ENCODE measurements around the gene RBSN. TPM values are rescaled to one million over a fixed set of nuclear protein-coding genes. Genes with fewer than 3 reads are reported as not detected.

RBSN gene
- total and polyA plus RNA-seq, 2 donors (not counting 1 experiment from before 2014, with no cell fraction given) = 10.0 to 26.8 TPM

GRCh38 chr3:15094187-15094875 lies 4.6 kb downstream of the RBSN start:
- H2AFZ ChIP-seq (ENCODE audit: low read length) = no peak overlapping the region
- no peak for DNase-seq (ENCODE audit: low read depth in 2 of 2)
- H3K36me3 ChIP-seq (ENCODE audit: control insufficient read depth, insufficient read depth, low read length) = peaks cover 10% of the 10 kb centered on the region

DNA sequence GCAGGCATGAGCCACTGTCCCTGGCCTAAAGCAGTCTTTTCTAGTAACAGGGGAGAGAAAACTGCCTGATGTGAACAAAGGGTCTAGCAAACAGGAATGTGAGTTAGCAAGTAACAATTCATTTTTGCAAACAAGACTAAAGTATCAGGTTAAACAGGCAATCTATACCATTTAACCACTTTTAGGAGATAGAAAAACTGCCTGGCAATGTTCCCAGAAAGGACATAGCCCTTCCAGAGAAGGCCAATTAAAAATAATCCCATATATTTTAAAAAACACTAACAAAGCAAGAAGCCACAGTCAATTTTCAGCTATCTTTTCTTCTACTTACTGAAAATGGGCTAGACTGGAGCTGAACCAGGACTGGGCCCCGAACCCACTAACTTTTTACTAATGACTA lies 6.3 kb downstream of the RBSN start:
- Histone ChIP-seq H3K9ac (ENCODE audit: insufficient read depth, low read length) (no peak overlapping the region), H3K36me3 (ENCODE audit: control insufficient read depth, insufficient read depth, low read length) (peaks cover 10% of the 10 kb centered on the region), H3K4me3 (replicated peaks in 1 of 4; ENCODE audit: control extremely low read depth in 1 of 4, insufficient read depth in 1 of 4, low read depth in 3 of 4, low read length in 4 of 4) (no peak overlapping the region), H3K4me1 (ENCODE audit: control insufficient read depth, extremely low read depth, insufficient read depth, low read length) (no peaks in the 10 kb centered on the region), H2AFZ (ENCODE audit: low read length) (no peak overlapping the region), H3K79me2 (ENCODE audit: control insufficient read depth, insufficient read depth, low read length) (peaks cover 12% of the 10 kb centered on the region), H4K20me1 (ENCODE audit: control insufficient read depth, extremely low read depth, insufficient read depth, low read length) (no peaks in the 10 kb centered on the region), H3K27ac (ENCODE audit: insufficient read depth, low read length) (no peak overlapping the region), H3K9me3 (ENCODE audit: control insufficient read depth, insufficient read depth, low read depth, low read length) (no peaks in the 10 kb centered on the region), H3K4me2 (ENCODE audit: extremely low read depth, insufficient read depth, low read length) (no peak overlapping the region), H3K27me3 (ENCODE audit: control insufficient read depth, insufficient read depth, low read length) (no peaks in the 10 kb centered on the region)
- TF ChIP-seq EZH2 (IDR thresholded peaks at IDR 0.05; ENCODE audit: low read length, missing control alignments) = no peak
- TF ChIP-seq, protein P1, sequence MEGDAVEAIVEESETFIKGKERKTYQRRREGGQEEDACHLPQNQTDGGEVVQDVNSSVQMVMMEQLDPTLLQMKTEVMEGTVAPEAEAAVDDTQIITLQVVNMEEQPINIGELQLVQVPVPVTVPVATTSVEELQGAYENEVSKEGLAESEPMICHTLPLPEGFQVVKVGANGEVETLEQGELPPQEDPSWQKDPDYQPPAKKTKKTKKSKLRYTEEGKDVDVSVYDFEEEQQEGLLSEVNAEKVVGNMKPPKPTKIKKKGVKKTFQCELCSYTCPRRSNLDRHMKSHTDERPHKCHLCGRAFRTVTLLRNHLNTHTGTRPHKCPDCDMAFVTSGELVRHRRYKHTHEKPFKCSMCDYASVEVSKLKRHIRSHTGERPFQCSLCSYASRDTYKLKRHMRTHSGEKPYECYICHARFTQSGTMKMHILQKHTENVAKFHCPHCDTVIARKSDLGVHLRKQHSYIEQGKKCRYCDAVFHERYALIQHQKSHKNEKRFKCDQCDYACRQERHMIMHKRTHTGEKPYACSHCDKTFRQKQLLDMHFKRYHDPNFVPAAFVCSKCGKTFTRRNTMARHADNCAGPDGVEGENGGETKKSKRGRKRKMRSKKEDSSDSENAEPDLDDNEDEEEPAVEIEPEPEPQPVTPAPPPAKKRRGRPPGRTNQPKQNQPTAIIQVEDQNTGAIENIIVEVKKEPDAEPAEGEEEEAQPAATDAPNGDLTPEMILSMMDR (conservative IDR thresholded peaks at IDR 0.05 in 1 of 2, IDR thresholded peaks at IDR 0.05 in 1 of 2; ENCODE audit: low read depth in 1 of 2, low read length in 2 of 2) = no peak
- DNase-seq (ENCODE audit: low read depth in 2 of 2) = no peak

More at GRCh38 chr3:15094187-15094875, 4.6 kb downstream of the RBSN start:
- H4K20me1 ChIP-seq (ENCODE audit: control insufficient read depth, extremely low read depth, insufficient read depth, low read length) = no peaks in the 10 kb centered on the region
- H3K4me3 ChIP-seq (replicated peaks in 1 of 4; ENCODE audit: control extremely low read depth in 1 of 4, insufficient read depth in 1 of 4, low read depth in 3 of 4, low read length in 4 of 4) = no peak overlapping the region
- peaks cover 23% of the 10 kb centered on the region for H3K79me2 ChIP-seq (ENCODE audit: control insufficient read depth, insufficient read depth, low read length)
- H3K27ac ChIP-seq (ENCODE audit: insufficient read depth, low read length) = no peak overlapping the region
- H3K9ac ChIP-seq (ENCODE audit: insufficient read depth, low read length) = no peak overlapping the region
- no peak overlapping the region for H3K4me2 ChIP-seq (ENCODE audit: extremely low read depth, insufficient read depth, low read length)
- H3K27me3 ChIP-seq (ENCODE audit: control insufficient read depth, insufficient read depth, low read length) = no peaks in the 10 kb centered on the region
- no peaks in the 10 kb centered on the region for H3K9me3 ChIP-seq (ENCODE audit: control insufficient read depth, insufficient read depth, low read depth, low read length)
- peaks cover under 1% of the 10 kb centered on the region for H3K4me1 ChIP-seq (ENCODE audit: control insufficient read depth, extremely low read depth, insufficient read depth, low read length)
- TF ChIP-seq EZH2 (IDR thresholded peaks at IDR 0.05; ENCODE audit: low read length, missing control alignments) = no peak

- Histone ChIP-seq H3K4me3 (replicated peaks in 1 of 4; ENCODE audit: control extremely low read depth in 1 of 4, insufficient read depth in 1 of 4, low read depth in 3 of 4, low read length in 4 of 4) (no peak overlapping the region), H3K36me3 (ENCODE audit: control insufficient read depth, insufficient read depth, low read length) (peaks cover 10% of the 10 kb centered on the region)
Observed at GRCh38 chr3:15091575-15091974, 7.4 kb downstream of the RBSN start.

More at GRCh38 chr3:15091575-15091974, 7.4 kb downstream of the RBSN start:
- peaks cover 4% of the 10 kb centered on the region for H3K79me2 ChIP-seq (ENCODE audit: control insufficient read depth, insufficient read depth, low read length)
- H3K9me3 ChIP-seq (ENCODE audit: control insufficient read depth, insufficient read depth, low read depth, low read length) = no peaks in the 10 kb centered on the region
- H3K4me1 ChIP-seq (ENCODE audit: control insufficient read depth, extremely low read depth, insufficient read depth, low read length) = no peaks in the 10 kb centered on the region
- H3K4me2 ChIP-seq (ENCODE audit: extremely low read depth, insufficient read depth, low read length) = no peak overlapping the region
- TF ChIP-seq EZH2 (IDR thresholded peaks at IDR 0.05; ENCODE audit: low read length, missing control alignments) = no peak
- TF ChIP-seq, protein P1 (conservative IDR thresholded peaks at IDR 0.05 in 1 of 2, IDR thresholded peaks at IDR 0.05 in 1 of 2; ENCODE audit: low read depth in 1 of 2, low read length in 2 of 2) = no peak
- H3K27me3 ChIP-seq (ENCODE audit: control insufficient read depth, insufficient read depth, low read length) = no peaks in the 10 kb centered on the region
- H3K9ac ChIP-seq (ENCODE audit: insufficient read depth, low read length) = no peak overlapping the region
- no peak for DNase-seq (ENCODE audit: low read depth in 2 of 2)
- no peak overlapping the region for H2AFZ ChIP-seq (ENCODE audit: low read length)
- H3K27ac ChIP-seq (ENCODE audit: insufficient read depth, low read length) = no peak overlapping the region
- H4K20me1 ChIP-seq (ENCODE audit: control insufficient read depth, extremely low read depth, insufficient read depth, low read length) = no peaks in the 10 kb centered on the region
